NT2/D1 (cell line): Measurements from ENCODE around the gene KRTAP4-11.

Experiments
- SUZ12 ChIP-seq: IDR thresholded peaks from 2 replicates; pipeline ENCODE4 v1.6.1; 2011; ENCODE audit not compliant: insufficient read length, insufficient read depth; ENCODE audit errors: extremely low read depth
- YY1 ChIP-seq: IDR thresholded peaks from 2 replicates; pipeline ENCODE4 v1.6.1; 2011; ENCODE audit not compliant: insufficient read length, insufficient read depth
- ZNF274 ChIP-seq: IDR thresholded peaks from 2 replicates; pipeline ENCODE4 v1.6.1; 2011; ENCODE audit warnings: mild to moderate bottlenecking, low read depth, low read length

- TF ChIP-seq YY1 (no peak), ZNF274 (no peak), SUZ12 (no peak)
Measured at GRCh38 chr17:41160648-41161047, 42.5 kb upstream of the KRTAP4-11 start, which contains the start of gene KRTAP4-4.
